ENCODE data around the gene MARCHF4. TPM values are rescaled to one million over a fixed set of nuclear protein-coding genes. Genes with fewer than 3 reads are reported as not detected.

MARCHF4 gene
- total RNA-seq, 4 donors from 2014 or later = not detected

GRCh38 chr2:216415541-216415940 lies 43.3 kb upstream of the MARCHF4 start:
- no peak overlapping the region for H3K4me3 ChIP-seq
- 80 to 84% methylated on average over 3 of the region's 3 CpGs for WGBS, 2 donors
- no peaks in the 10 kb centered on the region for H3K9me3 ChIP-seq
- no peak for DNase-seq
- H3K27ac ChIP-seq = no peak overlapping the region
- intact Hi-C loops (cut with DNase I) = no loop called here
- peaks cover 0 to 57% (median 12%) of the 10 kb centered on the region in 3 donors for H3K36me3 ChIP-seq
- TF ChIP-seq, protein P1, sequence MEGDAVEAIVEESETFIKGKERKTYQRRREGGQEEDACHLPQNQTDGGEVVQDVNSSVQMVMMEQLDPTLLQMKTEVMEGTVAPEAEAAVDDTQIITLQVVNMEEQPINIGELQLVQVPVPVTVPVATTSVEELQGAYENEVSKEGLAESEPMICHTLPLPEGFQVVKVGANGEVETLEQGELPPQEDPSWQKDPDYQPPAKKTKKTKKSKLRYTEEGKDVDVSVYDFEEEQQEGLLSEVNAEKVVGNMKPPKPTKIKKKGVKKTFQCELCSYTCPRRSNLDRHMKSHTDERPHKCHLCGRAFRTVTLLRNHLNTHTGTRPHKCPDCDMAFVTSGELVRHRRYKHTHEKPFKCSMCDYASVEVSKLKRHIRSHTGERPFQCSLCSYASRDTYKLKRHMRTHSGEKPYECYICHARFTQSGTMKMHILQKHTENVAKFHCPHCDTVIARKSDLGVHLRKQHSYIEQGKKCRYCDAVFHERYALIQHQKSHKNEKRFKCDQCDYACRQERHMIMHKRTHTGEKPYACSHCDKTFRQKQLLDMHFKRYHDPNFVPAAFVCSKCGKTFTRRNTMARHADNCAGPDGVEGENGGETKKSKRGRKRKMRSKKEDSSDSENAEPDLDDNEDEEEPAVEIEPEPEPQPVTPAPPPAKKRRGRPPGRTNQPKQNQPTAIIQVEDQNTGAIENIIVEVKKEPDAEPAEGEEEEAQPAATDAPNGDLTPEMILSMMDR (IDR thresholded peaks at IDR 0.05) = no peak
- TF ChIP-seq POLR2A (IDR thresholded peaks at IDR 0.05) = no peak
- H3K4me1 ChIP-seq = peaks cover 0 to 18% (median 7%) of the 10 kb centered on the region in 3 donors
- no peaks in the 10 kb centered on the region for H3K27me3 ChIP-seq

DNA sequence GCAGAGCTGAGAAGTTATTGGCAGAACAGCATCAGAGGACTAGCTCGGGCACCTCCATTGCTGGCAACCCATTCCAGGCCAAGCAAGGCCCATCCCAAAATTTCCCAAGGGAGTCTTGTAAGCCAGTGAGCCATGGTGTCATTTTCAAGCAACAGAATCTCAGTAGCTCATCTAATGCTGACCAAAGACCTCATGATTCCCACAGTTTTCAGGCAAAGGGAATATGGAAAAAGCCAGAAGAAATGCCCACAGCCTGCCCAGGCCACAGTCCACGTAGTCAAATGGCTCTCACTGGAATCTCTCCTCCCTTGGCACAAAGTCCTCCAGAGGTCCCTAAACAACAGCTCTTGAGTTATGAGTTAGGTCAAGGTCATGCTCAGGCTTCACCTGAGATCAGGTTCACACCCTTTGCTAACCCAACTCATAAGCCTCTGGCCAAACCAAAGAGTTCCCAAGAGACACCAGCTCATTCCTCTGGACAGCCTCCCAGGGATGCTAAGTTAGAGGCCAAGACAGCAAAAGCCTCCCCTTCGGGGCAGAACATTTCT lies 42.6 kb upstream of the MARCHF4 start:
- no peak for TF ChIP-seq POLR2A (IDR thresholded peaks at IDR 0.05)
- TF ChIP-seq, protein P1 (IDR thresholded peaks at IDR 0.05) = no peak
- Histone ChIP-seq H3K4me1 (peaks cover 0 to 18% (median 7%) of the 10 kb centered on the region in 3 donors), H3K36me3 (peaks cover 0 to 50% (median 9%) of the 10 kb centered on the region in 3 donors), H3K4me3 (no peak overlapping the region), H3K9me3 (no peaks in the 10 kb centered on the region), H3K27me3 (no peaks in the 10 kb centered on the region), H3K27ac (no peak overlapping the region)
- intact Hi-C loops (cut with DNase I) = no loop called here
- 89 to 100% methylated on average over 2 to 3 of the region's 3 CpGs for WGBS, 2 donors
- DNase-seq = no peak

DNA sequence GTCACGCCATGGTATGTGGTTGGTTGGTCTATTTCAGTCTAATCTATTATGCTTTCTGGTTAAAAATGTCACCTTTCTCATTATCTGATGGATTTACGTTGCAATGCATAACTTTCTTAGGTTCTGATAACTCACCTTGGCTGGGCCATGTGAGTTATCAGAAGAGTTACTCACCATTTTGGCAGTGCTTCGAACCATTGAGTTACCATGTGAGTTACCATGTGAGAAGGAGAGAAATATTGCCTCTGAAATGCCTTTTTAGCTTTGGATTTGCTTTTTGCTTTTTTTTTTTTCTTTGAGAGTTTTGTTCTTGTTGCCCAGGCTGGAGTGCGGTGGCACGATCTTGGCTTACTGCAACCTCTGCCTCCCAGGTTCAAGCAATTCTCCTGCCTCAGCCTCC lies 41.6 kb upstream of the MARCHF4 start:
- intact Hi-C loops (cut with DNase I) = no loop called here
- no peak for DNase-seq
- Histone ChIP-seq H3K36me3 (peaks cover 0 to 43% (median 9%) of the 10 kb centered on the region in 3 donors), H3K4me3 (no peak overlapping the region), H3K27me3 (no peaks in the 10 kb centered on the region), H3K9me3 (no peaks in the 10 kb centered on the region), H3K27ac (no peak overlapping the region), H3K4me1 (peaks cover 0 to 18% (median 7%) of the 10 kb centered on the region in 3 donors)
- TF ChIP-seq, protein P1 (IDR thresholded peaks at IDR 0.05) = no peak
- no peak for TF ChIP-seq POLR2A (IDR thresholded peaks at IDR 0.05)
- 86 to 93% methylated on average over 5 of the region's 5 CpGs for WGBS, 2 donors

DNA sequence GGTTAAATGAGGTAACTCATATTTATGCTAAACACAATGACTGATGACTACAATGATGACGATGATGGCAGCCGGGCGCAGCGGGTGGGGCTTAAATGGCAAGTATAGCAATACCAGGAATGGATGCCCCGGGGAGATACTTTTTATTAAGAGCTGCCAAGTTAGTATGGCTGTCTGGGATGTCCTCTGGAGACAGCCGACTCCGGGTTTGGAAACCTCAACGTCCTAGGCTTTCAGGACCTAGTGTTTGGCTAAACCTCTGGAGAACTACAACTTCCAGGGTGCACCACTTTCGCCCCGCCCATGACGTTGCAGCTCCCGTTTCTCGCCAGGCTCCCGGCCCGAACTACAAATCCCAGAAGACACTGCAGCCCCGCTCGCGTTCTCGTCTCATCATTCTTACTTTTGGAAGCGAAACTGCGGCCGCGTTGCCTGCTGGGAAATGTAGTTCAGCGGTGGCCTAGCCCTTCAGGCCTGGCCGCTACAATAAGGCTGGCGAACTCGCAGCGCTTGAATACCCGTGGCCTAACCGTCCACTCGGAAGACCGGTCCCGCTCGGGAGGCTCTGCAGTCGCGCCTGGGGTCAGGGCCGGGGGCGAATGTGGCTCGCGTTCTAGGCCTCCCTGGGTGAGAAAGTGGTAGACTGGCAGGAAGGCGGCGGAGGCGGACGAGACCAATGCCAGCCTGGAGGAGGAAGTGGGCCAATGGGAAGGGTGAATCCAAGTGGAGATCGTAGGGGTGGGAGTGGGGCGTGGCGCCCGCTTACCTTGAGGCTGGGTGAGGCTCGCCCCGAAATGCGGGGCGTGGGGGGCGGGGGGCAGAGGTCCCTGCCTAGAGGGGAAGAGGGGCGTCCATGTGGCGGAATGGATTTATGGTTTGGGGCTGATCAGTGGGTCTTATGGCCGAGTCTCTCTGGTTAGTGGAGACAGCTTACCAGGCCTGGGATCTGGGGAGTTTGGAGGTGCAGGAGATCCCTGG lies 40.0 kb upstream of the MARCHF4 start, which contains the start of gene SMARCAL1:
Gene SMARCAL1 (plus strand): TSS at position 463 of the 978 bp plus-strand sequence. CDS start 2,221 bp downstream, outside the sequence.
- H3K27ac ChIP-seq = peak within 1 kb of the TSS; percentile 91 to 99 (median 96)
- WGBS, 2 donors = 15 to 17% methylated on average over 16 to 23 of the region's 56 CpGs
- H3K27me3 ChIP-seq = peaks cover 0 to 11% (median 0%) of the 10 kb centered on the region in 4 donors
- peak; percentile 96 for DNase-seq
- H3K4me3 ChIP-seq = peak within 1 kb of the TSS; percentile 57 to 82 (median 74)
- H3K9me3 ChIP-seq = no peaks in the 10 kb centered on the region
- intact Hi-C loops (cut with DNase I) = no loop called here
- peaks cover 0 to 29% (median 9%) of the 10 kb centered on the region in 3 donors for H3K36me3 ChIP-seq
- peaks cover 0 to 18% (median 7%) of the 10 kb centered on the region in 3 donors for H3K4me1 ChIP-seq
- TF ChIP-seq, protein P1 (IDR thresholded peaks at IDR 0.05) = peak in 1 of 6 experiments; percentile 13
- peak in 1 of 4 donors; percentile 43 for TF ChIP-seq POLR2A (IDR thresholded peaks at IDR 0.05)
